GM12872 (cell line): Measurements from ENCODE around the gene NANOS2.

ENCODE experiments used
- TF ChIP-seq, protein P1 (sequence below): IDR thresholded peaks from 3 replicates; pipeline ENCODE4 v1.5.1; 2011; ENCODE audit warnings: low read depth, mild to moderate bottlenecking, low read length, moderate library complexity; ENCODE audit not compliant: insufficient read depth

The NANOS2 gene

GRCh38 chr19:45876411-45877197, 38.0 kb downstream of the NANOS2 start:
- TF ChIP-seq, protein P1, sequence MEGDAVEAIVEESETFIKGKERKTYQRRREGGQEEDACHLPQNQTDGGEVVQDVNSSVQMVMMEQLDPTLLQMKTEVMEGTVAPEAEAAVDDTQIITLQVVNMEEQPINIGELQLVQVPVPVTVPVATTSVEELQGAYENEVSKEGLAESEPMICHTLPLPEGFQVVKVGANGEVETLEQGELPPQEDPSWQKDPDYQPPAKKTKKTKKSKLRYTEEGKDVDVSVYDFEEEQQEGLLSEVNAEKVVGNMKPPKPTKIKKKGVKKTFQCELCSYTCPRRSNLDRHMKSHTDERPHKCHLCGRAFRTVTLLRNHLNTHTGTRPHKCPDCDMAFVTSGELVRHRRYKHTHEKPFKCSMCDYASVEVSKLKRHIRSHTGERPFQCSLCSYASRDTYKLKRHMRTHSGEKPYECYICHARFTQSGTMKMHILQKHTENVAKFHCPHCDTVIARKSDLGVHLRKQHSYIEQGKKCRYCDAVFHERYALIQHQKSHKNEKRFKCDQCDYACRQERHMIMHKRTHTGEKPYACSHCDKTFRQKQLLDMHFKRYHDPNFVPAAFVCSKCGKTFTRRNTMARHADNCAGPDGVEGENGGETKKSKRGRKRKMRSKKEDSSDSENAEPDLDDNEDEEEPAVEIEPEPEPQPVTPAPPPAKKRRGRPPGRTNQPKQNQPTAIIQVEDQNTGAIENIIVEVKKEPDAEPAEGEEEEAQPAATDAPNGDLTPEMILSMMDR = no peak

DNA sequence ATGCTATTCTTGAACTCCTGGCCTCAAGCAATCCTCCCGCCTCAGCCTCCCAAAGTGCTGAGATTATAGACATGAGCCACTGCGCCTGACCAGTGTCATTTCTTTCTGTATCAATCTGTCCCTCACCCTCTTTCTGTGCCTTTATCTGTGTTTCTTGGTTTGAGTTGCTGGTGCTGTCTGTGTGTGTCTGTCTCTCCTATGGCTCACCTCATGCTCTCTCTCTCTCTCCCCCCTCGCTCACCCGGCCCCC, 38.5 kb downstream of the NANOS2 start:
- TF ChIP-seq, protein P1 = no peak

GRCh38 chr19:45874620-45874966, 40.0 kb downstream of the NANOS2 start:
- TF ChIP-seq, protein P1 = no peak

DNA sequence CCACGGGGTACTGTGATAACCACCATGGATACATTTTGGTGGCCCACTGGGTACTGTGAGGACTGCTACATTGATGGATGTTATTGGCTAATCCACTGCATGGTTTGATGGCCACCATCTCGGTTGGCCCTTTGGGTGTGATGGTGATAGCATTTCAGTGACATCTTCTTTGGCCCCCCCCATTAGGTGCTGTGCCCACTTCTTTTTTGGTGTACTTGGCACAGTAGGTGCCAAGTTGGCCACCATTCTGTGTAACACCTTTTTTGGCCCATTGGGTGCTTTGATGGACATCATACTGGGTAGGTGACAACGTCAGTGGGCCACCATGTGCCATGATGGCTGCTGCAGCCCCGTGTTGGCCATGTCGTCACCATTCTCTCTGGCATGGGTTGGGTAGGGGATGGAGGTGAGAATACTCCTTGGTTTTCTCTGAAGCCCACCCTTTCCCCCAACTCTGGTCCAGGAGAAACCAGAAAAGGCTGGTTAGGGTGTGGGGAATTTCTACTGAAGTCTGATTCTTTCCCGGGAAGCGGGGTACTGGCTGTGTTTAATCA, 41.3 kb downstream of the NANOS2 start:
- TF ChIP-seq, protein P1 = no peak

- TF ChIP-seq, protein P1 = no peak
Measured at GRCh38 chr19:45872095-45872919, 42.3 kb downstream of the NANOS2 start.

- TF ChIP-seq, protein P1 = no peak
Measured at GRCh38 chr19:45870798-45871197, 43.8 kb downstream of the NANOS2 start.

- TF ChIP-seq, protein P1 = no peak
Measured at GRCh38 chr19:45866400-45867176, 48.0 kb downstream of the NANOS2 start.
